Neural crest cell (in vitro differentiated cells): ENCODE data around the gene CACNG4. TPM values are rescaled to one million over a fixed set of nuclear protein-coding genes. Genes with fewer than 3 reads are reported as not detected.

Source experiments
- DNase-seq: peaks from one replicate; pipeline ENCODE4 v3.0.0; 2021; ENCODE audit warnings: low read depth, mixed read lengths, low spot score
- H3K27ac Mint-ChIP-seq: one replicate; pipeline ENCODE4 v1.8.0; 2021; ENCODE audit warnings: mild to moderate bottlenecking, mixed read lengths; ENCODE audit not compliant: unreplicated experiment
- H3K27me3 Mint-ChIP-seq: 2 replicates; pipeline ENCODE4 v1.8.0; 2021; ENCODE audit warnings: low read depth, mild to moderate bottlenecking, mixed read lengths
- H3K36me3 Mint-ChIP-seq: 2 replicates; pipeline ENCODE4 v1.8.0; 2021; ENCODE audit warnings: low read depth, mild to moderate bottlenecking, mixed read lengths
- H3K4me1 Mint-ChIP-seq: 2 replicates; pipeline ENCODE4 v1.8.0; 2021; ENCODE audit warnings: mixed read lengths
- H3K4me3 Mint-ChIP-seq: one replicate; pipeline ENCODE4 v1.8.0; 2021; ENCODE audit warnings: mild to moderate bottlenecking, mixed read lengths
- H3K9me3 Mint-ChIP-seq: 2 replicates; pipeline ENCODE4 v1.8.0; 2021; ENCODE audit warnings: mixed read lengths
- total RNA-seq: library from RNA; stranded (reverse); gene quantifications from 2 replicates; pipeline ENCODE4 v1.2.1, GENCODE V29; 2021
- TF ChIP-seq, protein P1 (sequence below): fragments of 200-600 bp; sonication (generic); conservative IDR thresholded peaks from 2 replicates; pipeline ENCODE4 v1.5.0; 2021; ENCODE audit warnings: antibody characterized with exemption, mild to moderate bottlenecking

CACNG4 gene
- total RNA-seq, 1 donor from 2014 or later: 38.4 TPM

- DNase-seq: no peak
- Mint-ChIP-seq H3K27me3 (peaks cover 16% of the 10 kb centered on the region), H3K27ac (no peak overlapping the region), H3K36me3 (no peaks in the 10 kb centered on the region), H3K9me3 (peaks cover 8% of the 10 kb centered on the region), H3K4me1 (peaks cover 2% of the 10 kb centered on the region), H3K4me3 (no peak overlapping the region)
- TF ChIP-seq, protein P1, sequence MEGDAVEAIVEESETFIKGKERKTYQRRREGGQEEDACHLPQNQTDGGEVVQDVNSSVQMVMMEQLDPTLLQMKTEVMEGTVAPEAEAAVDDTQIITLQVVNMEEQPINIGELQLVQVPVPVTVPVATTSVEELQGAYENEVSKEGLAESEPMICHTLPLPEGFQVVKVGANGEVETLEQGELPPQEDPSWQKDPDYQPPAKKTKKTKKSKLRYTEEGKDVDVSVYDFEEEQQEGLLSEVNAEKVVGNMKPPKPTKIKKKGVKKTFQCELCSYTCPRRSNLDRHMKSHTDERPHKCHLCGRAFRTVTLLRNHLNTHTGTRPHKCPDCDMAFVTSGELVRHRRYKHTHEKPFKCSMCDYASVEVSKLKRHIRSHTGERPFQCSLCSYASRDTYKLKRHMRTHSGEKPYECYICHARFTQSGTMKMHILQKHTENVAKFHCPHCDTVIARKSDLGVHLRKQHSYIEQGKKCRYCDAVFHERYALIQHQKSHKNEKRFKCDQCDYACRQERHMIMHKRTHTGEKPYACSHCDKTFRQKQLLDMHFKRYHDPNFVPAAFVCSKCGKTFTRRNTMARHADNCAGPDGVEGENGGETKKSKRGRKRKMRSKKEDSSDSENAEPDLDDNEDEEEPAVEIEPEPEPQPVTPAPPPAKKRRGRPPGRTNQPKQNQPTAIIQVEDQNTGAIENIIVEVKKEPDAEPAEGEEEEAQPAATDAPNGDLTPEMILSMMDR: no peak
These were observed 15.0 kb upstream of the CACNG4 start for GRCh38 chr17:66949501-66949900.

GRCh38 chr17:66950325-66950724 lies 14.2 kb upstream of the CACNG4 start:
- peaks cover 13% of the 10 kb centered on the region for H3K27me3 Mint-ChIP-seq
- H3K36me3 Mint-ChIP-seq: no peaks in the 10 kb centered on the region
- TF ChIP-seq, protein P1: no peak
- DNase-seq: no peak
- H3K27ac Mint-ChIP-seq: no peak overlapping the region
- peaks cover 8% of the 10 kb centered on the region for H3K9me3 Mint-ChIP-seq
- no peak overlapping the region for H3K4me3 Mint-ChIP-seq
- no peaks in the 10 kb centered on the region for H3K4me1 Mint-ChIP-seq

DNA sequence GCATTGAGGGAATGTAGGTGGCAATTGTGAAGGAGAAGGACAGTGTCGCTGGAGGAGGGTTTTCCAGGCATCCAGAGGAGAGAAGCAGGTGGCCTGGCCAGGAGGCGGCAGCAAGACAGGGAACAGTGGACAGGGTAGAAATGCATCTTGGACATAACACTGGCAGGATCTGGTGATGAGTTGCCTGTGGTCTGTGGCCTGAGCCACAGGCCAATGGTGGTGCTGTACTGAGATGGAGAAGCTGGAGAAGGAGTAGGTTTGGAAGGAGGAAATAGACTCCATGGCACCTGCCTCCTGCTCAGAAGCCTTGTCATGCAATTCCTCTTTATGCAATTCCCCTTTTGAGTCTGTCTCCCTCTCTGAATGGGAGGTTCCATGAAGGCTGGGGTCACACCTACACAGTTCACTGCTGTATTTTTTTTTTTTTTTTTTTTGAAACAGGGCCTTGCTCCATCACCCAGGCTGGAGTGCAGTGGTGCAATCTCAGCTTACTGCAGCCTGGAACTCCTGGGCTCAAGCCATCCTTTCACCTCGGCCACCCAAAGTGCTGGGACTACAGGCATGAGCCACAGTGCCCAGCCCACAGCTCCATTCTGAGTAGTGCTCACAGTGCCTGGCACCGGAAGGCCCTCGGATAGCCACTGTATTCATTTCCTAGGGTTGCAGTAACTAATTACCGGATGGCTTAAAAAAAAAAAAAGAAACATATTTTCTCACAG lies 13.5 kb upstream of the CACNG4 start:
- Mint-ChIP-seq H3K4me3 (no peak overlapping the region), H3K27ac (no peak overlapping the region), H3K27me3 (peaks cover 9% of the 10 kb centered on the region), H3K4me1 (no peaks in the 10 kb centered on the region), H3K36me3 (no peaks in the 10 kb centered on the region), H3K9me3 (peaks cover 8% of the 10 kb centered on the region)
- TF ChIP-seq, protein P1: no peak
- DNase-seq: no peak

- DNase-seq: no peak
- Mint-ChIP-seq H3K27ac (no peak overlapping the region), H3K36me3 (no peaks in the 10 kb centered on the region), H3K4me1 (no peaks in the 10 kb centered on the region), H3K27me3 (peaks cover 6% of the 10 kb centered on the region), H3K4me3 (no peak overlapping the region), H3K9me3 (peaks cover 8% of the 10 kb centered on the region)
- TF ChIP-seq, protein P1: no peak
These were observed 12.9 kb upstream of the CACNG4 start for GRCh38 chr17:66951605-66951953.

GRCh38 chr17:66952031-66952524 lies 12.4 kb upstream of the CACNG4 start:
- TF ChIP-seq, protein P1: no peak
- Mint-ChIP-seq H3K36me3 (no peaks in the 10 kb centered on the region), H3K4me1 (no peaks in the 10 kb centered on the region), H3K27me3 (peaks cover 6% of the 10 kb centered on the region), H3K9me3 (peaks cover 8% of the 10 kb centered on the region), H3K4me3 (no peak overlapping the region), H3K27ac (no peak overlapping the region)
- DNase-seq: no peak
